GM12873 (cell line): ENCODE measurements around the gene PRELID3B.

ENCODE experiments used
- CTCF ChIP-seq: IDR thresholded peaks from 2 replicates; pipeline ENCODE4 v1.5.1; 2012; ENCODE audit warnings: low read depth, mild to moderate bottlenecking, moderate library complexity, low read length, control low read depth; ENCODE audit not compliant: insufficient read depth; ENCODE audit errors: missing control alignments

The PRELID3B gene

GRCh38 chr20:59003836-59004492 lies 38.6 kb downstream of the PRELID3B start:
- TF ChIP-seq CTCF = no peak

- TF ChIP-seq CTCF = no peak
Measured at GRCh38 chr20:59002874-59003399, 39.6 kb downstream of the PRELID3B start.

GRCh38 chr20:59002388-59002787 lies 40.2 kb downstream of the PRELID3B start:
- no peak for TF ChIP-seq CTCF

- TF ChIP-seq CTCF = no peak
Measured at GRCh38 chr20:59001449-59002171, 41.0 kb downstream of the PRELID3B start.

GRCh38 chr20:59001068-59001448 lies 41.5 kb downstream of the PRELID3B start:
- TF ChIP-seq CTCF = no peak

GRCh38 chr20:59000326-59000725 lies 42.3 kb downstream of the PRELID3B start:
- no peak for TF ChIP-seq CTCF

- TF ChIP-seq CTCF = no peak
Measured at GRCh38 chr20:58998656-58999055, 43.9 kb downstream of the PRELID3B start.
